H7 (cell line): ENCODE results near the gene PPP1R14D. TPM values are rescaled to one million over a fixed set of nuclear protein-coding genes. Genes with fewer than 3 reads are reported as not detected.

Source experiments
- DNase-seq: peaks from one replicate; pipeline ENCODE4 v3.0.0; 2012
- H3K27me3 ChIP-seq: 2 replicates; pipeline ENCODE4 v1.6.0; 2011; ENCODE audit warnings: mild to moderate bottlenecking, low read length; ENCODE audit not compliant: control insufficient read depth, insufficient read depth
- H3K36me3 ChIP-seq: replicated peaks from 2 replicates; pipeline ENCODE4 v1.5.1; 2011; ENCODE audit warnings: low read length; ENCODE audit not compliant: control insufficient read depth, insufficient read depth
- H3K4me3 ChIP-seq: 2 replicates; pipeline ENCODE4 v1.5.1; 2011; ENCODE audit warnings: low read depth, mild to moderate bottlenecking, control low read depth, low read length, moderate library complexity; ENCODE audit not compliant: insufficient read depth
- total RNA-seq: library from RNA; depleted of rRNA; stranded (reverse); fragments of >200 nt; shearing (Covaris generic); gene quantifications from 2 replicates; pipeline ENCODE4 v1.2.3, GENCODE V29; 2014

PPP1R14D gene
- total RNA-seq, 1 experiment from 2014 or later = not detected

- H3K4me3 ChIP-seq = peak within 1 kb of the TSS; percentile 84
- H3K36me3 ChIP-seq = peaks cover 8% of the 10 kb centered on the region
- peaks cover 20% of the 10 kb centered on the region; the same call in 1 of the 2 replicates for H3K27me3 ChIP-seq
- DNase-seq = peak; percentile 88
These were observed 15.6 kb upstream of the PPP1R14D start, which contains the start of gene SPINT1 for GRCh38 chr15:40843885-40844695. Gene SPINT1 (plus strand): TSS chr15:40844048. CDS start chr15:40844555, 507 bp downstream.

GRCh38 chr15:40843261-40843884 lies 14.9 kb upstream of the PPP1R14D start:
- DNase-seq = no peak
- peak overlapping the region; percentile 84 for H3K4me3 ChIP-seq
- peaks cover 20% of the 10 kb centered on the region; the same call in 1 of the 2 replicates for H3K27me3 ChIP-seq
- peaks cover 8% of the 10 kb centered on the region for H3K36me3 ChIP-seq

- Histone ChIP-seq H3K36me3 (peaks cover 2% of the 10 kb centered on the region; the same call in 1 of the 2 replicates), H3K4me3 (no peak overlapping the region), H3K27me3 (peaks cover 20% of the 10 kb centered on the region; the same call in 1 of the 2 replicates)
- no peak for DNase-seq
These were observed 13.2 kb upstream of the PPP1R14D start for GRCh38 chr15:40841741-40842140.

GRCh38 chr15:40838756-40839155 lies 10.2 kb upstream of the PPP1R14D start:
- peaks cover 10% of the 10 kb centered on the region; the same call in 1 of the 2 replicates for H3K27me3 ChIP-seq
- no peaks in the 10 kb centered on the region for H3K36me3 ChIP-seq
- no peak overlapping the region for H3K4me3 ChIP-seq
- DNase-seq = no peak

DNA sequence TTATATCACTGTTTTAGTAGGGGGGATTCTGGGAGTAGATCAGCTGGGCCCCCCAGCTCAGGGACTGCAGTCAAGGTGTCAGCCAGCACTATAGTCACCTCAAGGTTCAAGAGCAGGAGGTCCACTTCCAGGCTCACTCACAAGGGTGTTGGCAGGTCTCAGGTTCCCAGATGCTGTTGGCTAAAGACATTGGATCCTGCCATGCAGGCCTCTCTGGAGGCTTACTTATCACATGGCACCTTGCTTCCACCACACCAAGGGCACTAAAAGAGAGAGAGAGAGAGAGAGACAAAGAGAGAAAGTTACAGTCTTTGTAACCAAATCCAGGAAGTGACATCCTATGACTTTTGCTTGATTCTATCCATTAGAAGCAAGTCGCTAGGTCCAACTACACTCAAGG lies 7.5 kb upstream of the PPP1R14D start:
- H3K36me3 ChIP-seq = no peaks in the 10 kb centered on the region

DNA sequence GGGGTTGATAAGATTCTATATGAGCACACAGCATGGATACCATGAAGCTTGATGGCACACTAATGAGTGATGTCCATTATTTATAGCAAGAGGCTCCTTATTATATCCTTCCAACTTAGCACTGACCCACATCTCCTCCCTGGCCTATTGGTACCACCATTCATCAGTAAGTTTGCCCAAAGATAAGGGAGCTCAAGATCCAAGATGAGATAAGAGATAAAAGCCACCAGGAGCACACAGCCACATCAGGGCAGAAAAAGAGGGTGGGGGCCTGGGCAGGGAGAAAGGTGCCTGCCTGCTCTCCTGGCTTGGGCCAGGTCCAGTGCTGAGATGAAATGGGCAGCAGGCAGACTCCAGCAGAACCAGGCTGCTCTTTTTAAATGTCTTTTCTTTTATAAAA lies 4.4 kb upstream of the PPP1R14D start:
- Histone ChIP-seq H3K36me3 (no peaks in the 10 kb centered on the region), H3K27me3 (no peaks in the 10 kb centered on the region), H3K4me3 (no peak overlapping the region)
- DNase-seq = no peak

More for the DNA sequence above, 7.5 kb upstream of the PPP1R14D start:
- DNase-seq = no peak
- H3K4me3 ChIP-seq = no peak overlapping the region
- H3K27me3 ChIP-seq = no peaks in the 10 kb centered on the region; the same call in 1 of the 2 replicates

- Histone ChIP-seq H3K4me3 (no peak overlapping the region), H3K36me3 (no peaks in the 10 kb centered on the region), H3K27me3 (no peaks in the 10 kb centered on the region)
- no peak for DNase-seq
These were observed 3.4 kb upstream of the PPP1R14D start for GRCh38 chr15:40831861-40832260.

GRCh38 chr15:40830884-40831283 lies 2.4 kb upstream of the PPP1R14D start:
- H3K27me3 ChIP-seq = no peaks in the 10 kb centered on the region
- no peaks in the 10 kb centered on the region for H3K36me3 ChIP-seq
- DNase-seq = no peak
- H3K4me3 ChIP-seq = no peak overlapping the region

GRCh38 chr15:40829115-40829514 lies 607 bp upstream of the PPP1R14D start:
- H3K36me3 ChIP-seq = no peaks in the 10 kb centered on the region
- H3K4me3 ChIP-seq = no peak overlapping the region
- H3K27me3 ChIP-seq = no peaks in the 10 kb centered on the region
- DNase-seq = no peak

GRCh38 chr15:40826423-40827075 lies 2.0 kb downstream of the PPP1R14D start:
- Histone ChIP-seq H3K27me3 (no peaks in the 10 kb centered on the region), H3K4me3 (no peak overlapping the region), H3K36me3 (no peaks in the 10 kb centered on the region)
- DNase-seq = no peak

DNA sequence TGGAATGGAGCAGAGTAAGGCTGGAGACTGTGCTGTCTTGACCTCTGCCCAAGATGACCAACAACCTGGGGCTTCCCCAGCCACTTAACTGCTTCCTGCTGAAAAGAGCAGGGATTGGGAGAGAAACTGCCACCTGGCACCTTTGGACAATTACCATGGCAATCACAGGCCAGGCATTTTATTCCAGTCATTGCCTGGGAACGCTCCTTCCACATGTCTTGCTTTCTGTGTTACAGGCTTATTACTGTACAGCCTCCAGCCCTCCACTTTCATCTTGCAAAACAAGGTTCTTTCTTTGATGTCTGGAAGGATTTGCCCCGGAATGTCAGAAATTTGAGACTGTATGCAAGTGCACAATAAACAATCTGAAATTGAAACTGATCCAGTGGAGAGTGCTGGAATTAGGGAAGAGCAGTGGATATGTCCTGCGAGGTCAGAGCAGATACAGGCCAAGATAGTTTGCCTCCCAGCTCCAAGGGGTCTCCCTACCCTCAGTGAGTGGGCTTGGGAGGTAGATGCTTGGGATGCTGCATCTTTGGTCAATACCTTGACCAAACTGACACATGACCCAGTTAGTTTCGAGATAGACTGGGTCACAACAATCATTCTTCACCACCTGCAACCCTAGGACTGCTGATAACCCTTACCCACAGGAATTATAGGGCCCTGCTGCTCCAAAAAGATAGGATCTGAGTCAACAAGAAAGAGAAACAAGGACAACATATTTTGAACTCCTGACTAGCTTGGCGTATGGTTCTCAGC lies 2.7 kb downstream of the PPP1R14D start:
- no peak for DNase-seq
- Histone ChIP-seq H3K36me3 (no peaks in the 10 kb centered on the region), H3K4me3 (no peak overlapping the region), H3K27me3 (no peaks in the 10 kb centered on the region)

- no peaks in the 10 kb centered on the region for H3K36me3 ChIP-seq
- no peak for DNase-seq
- no peak overlapping the region for H3K4me3 ChIP-seq
- no peaks in the 10 kb centered on the region for H3K27me3 ChIP-seq
These were observed 4.8 kb downstream of the PPP1R14D start for GRCh38 chr15:40823572-40824343.

- no peaks in the 10 kb centered on the region for H3K27me3 ChIP-seq
- no peak for DNase-seq
- H3K36me3 ChIP-seq = no peaks in the 10 kb centered on the region
- H3K4me3 ChIP-seq = no peak overlapping the region
These were observed 7.3 kb downstream of the PPP1R14D start for GRCh38 chr15:40821195-40821594.
